Hematopoietic multipotent progenitor cell treated with erythropoietin and hydrocortisone succinate and interleukin-3 and kit ligand, for 6 days (in vitro differentiated cells): Measurements from ENCODE around the gene TMEM130.
A peak's percentile ranks its signal among the peaks of the same experiment; 100 is the strongest.
"Not testable (repeated sequence)": the region's sequence is repeated elsewhere in the genome, so short reads cannot be mapped to it uniquely, and the experiment has no call there.

Source experiments
- DNase-seq: peaks from one replicate; pipeline ENCODE4 v3.0.0-alpha.2; 2015

The TMEM130 gene

GRCh38 chr7:98875501-98875900 lies 5.7 kb upstream of the TMEM130 start:
- DNase-seq = no peak

- no peak for DNase-seq
Observed at GRCh38 chr7:98874942-98875341, 5.1 kb upstream of the TMEM130 start.

- DNase-seq = not testable (repeated sequence)
Observed at GRCh38 chr7:98873610-98874009, 3.8 kb upstream of the TMEM130 start.

- DNase-seq = peak; percentile 82
Observed at GRCh38 chr7:98872328-98872924, 2.6 kb upstream of the TMEM130 start.

- no peak for DNase-seq
Observed at GRCh38 chr7:98870807-98871491, 1.1 kb upstream of the TMEM130 start.

- DNase-seq = peak; percentile 48
Observed at GRCh38 chr7:98870121-98870651, 372 bp upstream of the TMEM130 start.

- no peak for DNase-seq
Observed at GRCh38 chr7:98869027-98869596, 702 bp downstream of the TMEM130 start.

- no peak for DNase-seq
Observed at GRCh38 chr7:98868450-98868849, 1.4 kb downstream of the TMEM130 start.

GRCh38 chr7:98866765-98867164 lies 3.0 kb downstream of the TMEM130 start:
- DNase-seq = no peak

- no peak for DNase-seq
Observed at GRCh38 chr7:98866351-98866750, 3.5 kb downstream of the TMEM130 start.

- DNase-seq = no peak
Observed at GRCh38 chr7:98864731-98865453, 4.9 kb downstream of the TMEM130 start.

GRCh38 chr7:98863601-98864000 lies 6.2 kb downstream of the TMEM130 start:
- DNase-seq = no peak

- no peak for DNase-seq
Observed at GRCh38 chr7:98862716-98863420, 6.9 kb downstream of the TMEM130 start.

GRCh38 chr7:98862203-98862602 lies 7.6 kb downstream of the TMEM130 start:
- no peak for DNase-seq

GRCh38 chr7:98860071-98860470 lies 9.7 kb downstream of the TMEM130 start:
- DNase-seq = no peak

- DNase-seq = no peak
Observed at GRCh38 chr7:98855610-98856422, 14.0 kb downstream of the TMEM130 start.

- DNase-seq = no peak
Observed at GRCh38 chr7:98852826-98853225, 17.0 kb downstream of the TMEM130 start.

- DNase-seq = no peak
Observed at GRCh38 chr7:98848918-98849317, 20.9 kb downstream of the TMEM130 start.

GRCh38 chr7:98842552-98842951 lies 27.3 kb downstream of the TMEM130 start:
- not testable (repeated sequence) for DNase-seq

GRCh38 chr7:98841179-98841997 lies 28.4 kb downstream of the TMEM130 start:
- peak; percentile 57 for DNase-seq

- no peak for DNase-seq
Observed at GRCh38 chr7:98840722-98841121, 29.1 kb downstream of the TMEM130 start.
